H9 (cell line): ENCODE data around the gene ATP12A. TPM values are rescaled to one million over a fixed set of nuclear protein-coding genes. Genes with fewer than 3 reads are reported as not detected.
A peak's percentile ranks its signal among the peaks of the same experiment; 100 is the strongest.

Source experiments
- DNase-seq: peaks from one replicate; pipeline ENCODE4 v3.0.0-alpha.2; 2017
- H2AFZ ChIP-seq: one replicate; pipeline ENCODE4 v1.6.1; 2013; ENCODE audit warnings: mild to moderate bottlenecking, low read length, control low read depth, moderate library complexity
- H2AK5ac ChIP-seq: 2 replicates; pipeline ENCODE4 v1.6.1; 2013; ENCODE audit warnings: low read length, control low read depth, mixed read lengths; ENCODE audit not compliant: insufficient read length
- H2BK120ac ChIP-seq: one replicate; pipeline ENCODE4 v1.6.1; 2013; ENCODE audit warnings: low read depth, mild to moderate bottlenecking, low read length, control low read depth, inconsistent platforms; ENCODE audit not compliant: poor library complexity, severe bottlenecking
- H2BK12ac ChIP-seq: 2 replicates; pipeline ENCODE4 v1.6.1; 2013; ENCODE audit warnings: low read length, control low read depth, mixed read lengths, low read depth; ENCODE audit not compliant: insufficient read length
- H2BK15ac ChIP-seq: 2 replicates; pipeline ENCODE4 v1.6.1; 2013; ENCODE audit warnings: low read depth, low read length, control low read depth
- H2BK20ac ChIP-seq: one replicate; pipeline ENCODE4 v1.6.1; 2013; ENCODE audit warnings: low read depth, mild to moderate bottlenecking, low read length, control low read depth, inconsistent platforms; ENCODE audit not compliant: poor library complexity, severe bottlenecking
- H2BK5ac ChIP-seq: 2 replicates; pipeline ENCODE4 v1.6.1; 2013; ENCODE audit warnings: low read length, control low read depth, mixed read lengths; ENCODE audit not compliant: insufficient read length
- H3K14ac ChIP-seq: 2 replicates; pipeline ENCODE4 v1.6.1; 2013; ENCODE audit warnings: low read length, control low read depth; ENCODE audit not compliant: insufficient read depth
- H3K18ac ChIP-seq: 2 replicates; pipeline ENCODE4 v1.6.1; 2013; ENCODE audit warnings: low read depth, mild to moderate bottlenecking, mixed read lengths, low read length, control low read depth; ENCODE audit not compliant: insufficient read length
- H3K23ac ChIP-seq: 2 replicates; pipeline ENCODE4 v1.6.1; 2013; ENCODE audit warnings: low read length, control low read depth, mixed read lengths, low read depth; ENCODE audit not compliant: insufficient read length
- H3K23me2 ChIP-seq: 2 replicates; pipeline ENCODE4 v1.6.1; 2013; ENCODE audit warnings: low read depth, mild to moderate bottlenecking, mixed read lengths, low read length, control low read depth; ENCODE audit not compliant: insufficient read length, poor library complexity, severe bottlenecking
- H3K27ac ChIP-seq: 2 replicates; pipeline ENCODE4 v1.5.1; 2013; ENCODE audit warnings: low read length, control low read depth, mixed read lengths, low read depth; ENCODE audit not compliant: insufficient read length
- H3K27me3 ChIP-seq: 2 replicates; pipeline ENCODE4 v1.6.1; 2013; ENCODE audit warnings: low read length, control low read depth, inconsistent platforms; ENCODE audit not compliant: insufficient read depth
- H3K4ac ChIP-seq: 2 replicates; pipeline ENCODE4 v1.6.1; 2013; ENCODE audit warnings: low read depth, mild to moderate bottlenecking, control low read depth, inconsistent platforms, low read length, moderate library complexity
- H3K4me1 ChIP-seq: 2 replicates; pipeline ENCODE4 v1.6.1; 2013; ENCODE audit warnings: low read length, control low read depth, inconsistent platforms; ENCODE audit not compliant: insufficient read depth
- H3K4me2 ChIP-seq: 2 replicates; pipeline ENCODE4 v1.6.1; 2013; ENCODE audit warnings: low read length, control low read depth, mixed read lengths; ENCODE audit not compliant: insufficient read length, insufficient read depth
- H3K56ac ChIP-seq: 2 replicates; pipeline ENCODE4 v1.6.1; 2013; ENCODE audit warnings: low read depth, mild to moderate bottlenecking, mixed read lengths, low read length, control low read depth; ENCODE audit not compliant: insufficient read length
- H3K79me1 ChIP-seq: 2 replicates; pipeline ENCODE4 v1.6.1; 2013; ENCODE audit warnings: low read depth, mild to moderate bottlenecking, moderate library complexity, low read length, control low read depth, inconsistent platforms; ENCODE audit not compliant: insufficient read depth, poor library complexity, severe bottlenecking
- H3K79me2 ChIP-seq: 2 replicates; pipeline ENCODE4 v1.6.1; 2013; ENCODE audit warnings: low read length, control low read depth, inconsistent platforms; ENCODE audit not compliant: insufficient read depth
- H3K9ac ChIP-seq: 2 replicates; pipeline ENCODE4 v1.6.1; 2013; ENCODE audit warnings: low read length, control low read depth, mixed read lengths; ENCODE audit not compliant: insufficient read length; ENCODE audit errors: extremely low read depth
- H3K9me3 ChIP-seq: one replicate; pipeline ENCODE4 v1.6.1; 2013; ENCODE audit warnings: low read depth, low read length, inconsistent platforms; ENCODE audit not compliant: control insufficient read depth
- H3T11ph ChIP-seq: one replicate; pipeline ENCODE4 v1.6.1; 2013; ENCODE audit warnings: mild to moderate bottlenecking, low read length, control low read depth, inconsistent platforms
- H4K20me1 ChIP-seq: one replicate; pipeline ENCODE4 v1.6.1; 2013; ENCODE audit not compliant: control insufficient read depth, insufficient read length, insufficient read depth
- H4K5ac ChIP-seq: 2 replicates; pipeline ENCODE4 v1.6.1; 2013; ENCODE audit warnings: low read depth, mild to moderate bottlenecking, mixed read lengths, low read length, control low read depth; ENCODE audit not compliant: insufficient read length
- H4K8ac ChIP-seq: replicated peaks from 2 replicates; pipeline ENCODE4 v1.6.1; 2013; ENCODE audit warnings: low read length, control low read depth, mixed read lengths, low read depth; ENCODE audit not compliant: insufficient read length
- H4K91ac ChIP-seq: 2 replicates; pipeline ENCODE4 v1.6.1; 2013; ENCODE audit warnings: low read depth, mild to moderate bottlenecking, moderate library complexity, mixed read lengths, low read length, control low read depth; ENCODE audit not compliant: insufficient read length
- H3K27ac Mint-ChIP-seq, 3 experiments: 2 replicates in 2 of 3; 3 replicates in 1 of 3; pipeline ENCODE4 v1.8.0; 2020 to 2021; ENCODE audit warnings: mixed read lengths in 3 of 3, mild to moderate bottlenecking in 1 of 3, moderate library complexity in 1 of 3
- H3K27me3 Mint-ChIP-seq: 2 replicates; pipeline ENCODE4 v1.8.0; 2021; ENCODE audit warnings: low read depth, mild to moderate bottlenecking, moderate library complexity, mixed read lengths
- H3K36me3 Mint-ChIP-seq, 3 experiments: 2 replicates in 2 of 3; 3 replicates in 1 of 3; pipeline ENCODE4 v1.8.0; 2020 to 2021; ENCODE audit warnings: low read depth in 3 of 3, mixed read lengths in 3 of 3; ENCODE audit not compliant: insufficient read depth in 1 of 3
- H3K4me1 Mint-ChIP-seq, 2 experiments: 2 replicates each; pipeline ENCODE4 v1.8.0; 2020; ENCODE audit warnings: mixed read lengths in 2 of 2
- H3K4me3 Mint-ChIP-seq, 2 experiments: 2 replicates in 1 of 2; 3 replicates in 1 of 2; pipeline ENCODE4 v1.8.0; 2020 to 2021; ENCODE audit warnings: mild to moderate bottlenecking in 2 of 2, mixed read lengths in 2 of 2, moderate library complexity in 1 of 2
- H3K9me3 Mint-ChIP-seq, 2 experiments: 2 replicates in 1 of 2; 3 replicates in 1 of 2; pipeline ENCODE4 v1.8.0; 2020; ENCODE audit warnings: mild to moderate bottlenecking in 2 of 2, mixed read lengths in 2 of 2, moderate library complexity in 1 of 2
- CTCF ChIP-seq: fragments of 200-600 bp; sonication (generic); conservative IDR thresholded peaks from 3 replicates; pipeline ENCODE4 v1.8.0; 2021; ENCODE audit warnings: antibody characterized with exemption, mild to moderate bottlenecking
- WGBS: extraction: QIAGEN DNeasy Blood & Tissue Kit; methylation state at CpG from one replicate; pipeline ENCODE4 v1.1.7; 2013; ENCODE audit warnings: missing lambda C conversion rate, low lambda C conversion rate, mixed read lengths; ENCODE audit not compliant: insufficient read length; ENCODE audit errors: extremely low coverage; 5-methylcytosine and 5-hydroxymethylcytosine counted together
- total RNA-seq: library from RNA; stranded (reverse); gene quantifications from 2 replicates; pipeline ENCODE4 v1.2.1, GENCODE V29; 2021

ATP12A gene
- total RNA-seq, 1 experiment from 2014 or later: 0.94 TPM

GRCh38 chr13:24748061-24748400 lies 67.8 kb downstream of the ATP12A start:
- peak overlapping the region; percentile 65 to 81 for H3K4me3 Mint-ChIP-seq
- Histone ChIP-seq H3K4me2 (peak overlapping the region; percentile 56), H4K8ac (no peak overlapping the region), H3K56ac (no peak overlapping the region), H4K5ac (no peak overlapping the region), H2BK12ac (no peak overlapping the region), H2BK15ac (no peak overlapping the region), H2BK120ac (no peak overlapping the region), H3K4ac (no peak overlapping the region), H3K23me2 (peaks cover 22% of the 10 kb centered on the region), H4K91ac (no peak overlapping the region), H2BK5ac (no peak overlapping the region), H3K23ac (no peak overlapping the region), H3K4me1 (no peaks in the 10 kb centered on the region), H3K79me1 (no peaks in the 10 kb centered on the region), H3K79me2 (no peaks in the 10 kb centered on the region), H3K27ac (no peak overlapping the region), H3K27me3 (peaks cover 40% of the 10 kb centered on the region; the same call in 1 of the 2 replicates), H4K20me1 (no peaks in the 10 kb centered on the region), H2AK5ac (no peak overlapping the region), H3K18ac (no peak overlapping the region), H2AFZ (no peak overlapping the region), H3K9me3 (no peaks in the 10 kb centered on the region), H3K14ac (no peak overlapping the region), H3K9ac (no peak overlapping the region), H2BK20ac (no peak overlapping the region), H3T11ph (no peak overlapping the region)
- peaks cover 10 to 14% of the 10 kb centered on the region in 2 experiments for H3K4me1 Mint-ChIP-seq
- H3K27me3 Mint-ChIP-seq: peaks cover 80% of the 10 kb centered on the region
- H3K36me3 Mint-ChIP-seq: no peaks in the 10 kb centered on the region; a peak in 2 of 7 replicates
- no peaks in the 10 kb centered on the region for H3K9me3 Mint-ChIP-seq
- no CpG with 5 or more reads among the region's 10 CpGs for WGBS
- DNase-seq: no peak
- H3K27ac Mint-ChIP-seq: no peak overlapping the region
- no peak for TF ChIP-seq CTCF
